Measurements from ENCODE around the gene SCMH1.

DNA sequence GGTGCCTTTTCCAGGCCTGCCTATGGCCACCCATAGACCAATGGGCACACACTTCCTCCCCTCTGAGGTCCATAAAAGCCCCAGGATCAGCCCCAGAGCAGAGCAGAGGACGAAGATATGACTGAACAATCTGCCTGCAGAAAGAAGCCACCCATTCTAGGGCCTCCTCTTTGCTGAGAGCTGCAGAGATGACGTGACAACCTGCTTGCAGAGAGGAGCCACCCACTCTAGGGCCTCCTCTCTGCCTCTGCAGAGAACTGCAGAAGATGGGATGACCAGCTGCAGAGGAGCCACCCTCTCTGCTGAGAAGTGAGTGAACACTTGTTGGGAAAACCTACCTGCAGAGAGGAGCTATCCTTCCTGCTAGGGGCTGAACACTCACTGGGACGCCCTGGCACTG is 79.7 kb downstream of the SCMH1 start:
- TF ChIP-seq, protein P1, sequence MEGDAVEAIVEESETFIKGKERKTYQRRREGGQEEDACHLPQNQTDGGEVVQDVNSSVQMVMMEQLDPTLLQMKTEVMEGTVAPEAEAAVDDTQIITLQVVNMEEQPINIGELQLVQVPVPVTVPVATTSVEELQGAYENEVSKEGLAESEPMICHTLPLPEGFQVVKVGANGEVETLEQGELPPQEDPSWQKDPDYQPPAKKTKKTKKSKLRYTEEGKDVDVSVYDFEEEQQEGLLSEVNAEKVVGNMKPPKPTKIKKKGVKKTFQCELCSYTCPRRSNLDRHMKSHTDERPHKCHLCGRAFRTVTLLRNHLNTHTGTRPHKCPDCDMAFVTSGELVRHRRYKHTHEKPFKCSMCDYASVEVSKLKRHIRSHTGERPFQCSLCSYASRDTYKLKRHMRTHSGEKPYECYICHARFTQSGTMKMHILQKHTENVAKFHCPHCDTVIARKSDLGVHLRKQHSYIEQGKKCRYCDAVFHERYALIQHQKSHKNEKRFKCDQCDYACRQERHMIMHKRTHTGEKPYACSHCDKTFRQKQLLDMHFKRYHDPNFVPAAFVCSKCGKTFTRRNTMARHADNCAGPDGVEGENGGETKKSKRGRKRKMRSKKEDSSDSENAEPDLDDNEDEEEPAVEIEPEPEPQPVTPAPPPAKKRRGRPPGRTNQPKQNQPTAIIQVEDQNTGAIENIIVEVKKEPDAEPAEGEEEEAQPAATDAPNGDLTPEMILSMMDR (IDR thresholded peaks at IDR 0.05) = no peak
- TF ChIP-seq POLR2A (IDR thresholded peaks at IDR 0.05) (no peak), POLR2AphosphoS5 (IDR thresholded peaks at IDR 0.05) (no peak), EP300 (IDR thresholded peaks at IDR 0.05) (no peak)
